Activated CD4-positive, alpha-beta T cell treated with anti-CD3 and anti-CD28 coated beads, Interleukin-2, Interleukin-6, amounts not matched to agents 100 ng/mL and 50 ng/mL, durations not matched to agents 16 hours and 8 hours (primary cell): ENCODE results near the gene KCNIP1.

Source experiments
- DNase-seq: peaks from one replicate; pipeline ENCODE4 v3.0.0-alpha.2; 2020

KCNIP1 gene

DNA sequence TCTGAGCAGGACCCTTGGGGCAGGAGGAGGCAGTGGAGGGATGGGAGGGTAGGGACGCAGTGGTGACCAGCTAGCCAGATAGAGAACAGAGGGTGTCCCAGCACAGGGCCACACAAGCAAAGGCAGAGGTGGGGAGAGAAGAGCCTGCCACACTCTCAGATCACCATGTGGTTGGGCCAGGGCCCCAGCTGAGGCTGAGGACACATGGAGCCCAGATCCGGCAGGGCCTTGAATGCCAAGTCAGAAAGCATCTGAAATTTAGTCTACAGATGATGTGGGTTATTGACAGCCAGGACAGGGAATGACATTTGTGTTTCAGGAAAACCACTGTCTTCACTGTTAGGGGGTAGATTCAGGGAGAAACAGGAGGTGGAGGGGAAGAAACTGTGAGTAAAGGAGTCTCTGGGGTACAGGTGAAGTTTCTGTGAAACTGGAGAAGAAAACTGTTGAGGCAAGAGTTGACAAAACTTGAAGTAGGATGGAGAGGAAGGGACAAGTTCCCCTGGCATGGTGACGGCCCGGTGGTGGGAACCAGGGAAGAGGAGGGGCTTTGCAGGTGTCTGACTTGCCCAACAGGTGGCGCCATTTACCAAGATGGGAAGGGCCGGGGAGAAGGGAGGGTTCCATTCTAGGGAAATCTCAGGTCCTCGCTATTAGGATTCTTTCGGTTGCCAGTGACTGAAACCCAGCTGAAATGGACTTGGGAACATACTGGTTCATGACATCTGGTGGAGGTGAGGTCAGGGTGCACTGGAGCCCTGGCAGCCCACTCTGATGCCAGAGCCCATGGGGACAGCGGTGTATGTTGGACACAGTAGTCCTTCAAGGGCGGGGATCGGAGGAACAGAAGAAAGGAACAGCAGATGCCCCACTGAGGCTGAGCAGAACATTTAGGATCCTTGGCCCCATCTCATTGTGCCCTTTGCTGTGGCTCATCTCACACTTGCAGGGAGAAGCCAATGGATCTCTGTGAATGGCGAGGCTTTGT, 100.1 kb downstream of the KCNIP1 start:
- peak; percentile 71 for DNase-seq

DNA sequence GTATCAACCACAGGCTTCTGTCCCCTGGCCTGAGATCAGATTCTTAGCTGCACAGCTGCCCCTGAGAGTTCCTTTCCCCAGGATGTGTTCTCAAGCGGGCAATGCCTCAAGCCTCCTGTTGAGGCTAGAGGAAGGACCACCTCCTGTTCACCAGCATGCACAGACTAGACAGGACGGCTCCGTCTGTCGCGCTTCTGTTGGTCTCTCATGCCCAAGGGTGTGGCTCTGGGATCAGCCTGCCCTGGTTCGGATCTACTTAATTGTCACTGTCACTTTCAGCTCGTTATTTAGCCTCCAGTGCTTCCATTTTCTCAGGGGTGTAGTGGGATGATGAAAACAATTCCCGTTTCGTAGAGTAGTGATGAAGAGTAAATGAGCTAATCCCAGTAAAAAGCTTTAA, 103.1 kb downstream of the KCNIP1 start:
- no peak for DNase-seq

DNA sequence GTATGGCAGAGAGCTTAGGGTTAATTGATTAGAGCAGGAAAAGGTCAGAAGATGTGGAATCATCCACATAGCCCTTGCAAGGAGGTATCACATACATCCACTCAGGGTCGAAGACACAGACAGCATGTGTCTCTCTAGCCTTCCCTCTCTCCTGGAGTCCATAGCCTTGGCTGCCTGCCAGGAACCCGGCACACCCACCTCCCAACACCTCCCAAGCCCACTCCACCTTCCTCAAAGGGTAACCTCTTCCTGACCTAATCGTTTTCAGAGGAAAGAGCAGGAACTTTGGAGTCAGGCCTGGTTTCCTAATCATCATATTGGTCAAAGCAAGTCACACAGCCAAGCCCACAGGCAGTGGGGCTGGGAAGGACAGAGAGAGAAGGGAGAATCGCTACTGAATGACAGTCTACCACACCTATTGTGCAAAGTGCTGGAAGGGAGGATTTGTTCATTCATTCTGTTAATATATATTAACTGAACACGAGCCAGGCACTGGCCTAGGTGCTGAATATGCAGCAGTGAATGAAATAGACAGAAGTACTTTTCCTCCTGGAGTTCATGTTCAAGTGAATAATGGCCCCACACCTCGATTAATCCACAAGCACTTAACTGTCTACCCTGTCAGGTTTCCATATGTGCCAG, 107.8 kb downstream of the KCNIP1 start:
- DNase-seq, result no peak

DNA sequence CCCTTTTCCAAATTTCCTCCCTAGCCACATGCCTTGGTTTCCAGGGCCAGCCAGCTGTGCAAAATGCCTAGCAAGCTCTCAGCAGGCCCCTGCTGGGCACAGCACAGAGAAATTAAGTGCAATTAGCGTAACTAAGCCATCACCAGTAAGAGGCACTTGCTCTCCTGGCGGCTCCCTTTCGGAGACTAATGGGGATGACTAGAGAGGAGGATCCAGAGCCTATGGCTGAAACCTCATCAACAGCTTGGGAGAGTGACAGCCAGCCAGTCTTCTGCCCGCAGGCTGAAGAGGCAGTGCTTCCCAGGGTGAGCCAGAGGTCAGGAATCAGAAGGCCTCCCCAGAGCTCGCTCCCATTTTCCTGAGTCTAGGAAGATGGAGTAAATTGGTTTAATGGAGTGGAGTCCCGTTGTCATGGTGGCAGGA, 108.4 kb downstream of the KCNIP1 start:
- no peak for DNase-seq

DNA sequence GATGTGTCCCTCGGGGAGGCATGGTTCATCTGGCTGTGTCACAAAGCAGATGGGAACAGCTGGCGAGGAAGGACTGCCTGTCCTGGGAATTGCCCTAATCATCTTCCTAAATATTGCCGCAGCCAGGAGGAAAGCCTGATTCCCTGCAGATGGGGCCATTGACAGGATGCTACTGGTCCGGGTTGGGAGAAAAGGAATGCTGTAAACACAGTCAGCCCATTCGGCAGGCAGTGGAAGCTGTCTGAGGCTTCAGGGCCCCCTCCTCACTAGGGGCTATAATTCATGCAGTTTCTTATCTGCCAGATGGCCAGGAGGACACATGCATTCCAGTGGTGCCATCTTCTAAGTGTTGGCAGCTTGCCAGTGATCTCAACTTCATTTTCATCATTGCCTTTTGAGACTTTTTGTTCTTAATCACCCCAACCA, 110.3 kb downstream of the KCNIP1 start:
- DNase-seq, result no peak

DNA sequence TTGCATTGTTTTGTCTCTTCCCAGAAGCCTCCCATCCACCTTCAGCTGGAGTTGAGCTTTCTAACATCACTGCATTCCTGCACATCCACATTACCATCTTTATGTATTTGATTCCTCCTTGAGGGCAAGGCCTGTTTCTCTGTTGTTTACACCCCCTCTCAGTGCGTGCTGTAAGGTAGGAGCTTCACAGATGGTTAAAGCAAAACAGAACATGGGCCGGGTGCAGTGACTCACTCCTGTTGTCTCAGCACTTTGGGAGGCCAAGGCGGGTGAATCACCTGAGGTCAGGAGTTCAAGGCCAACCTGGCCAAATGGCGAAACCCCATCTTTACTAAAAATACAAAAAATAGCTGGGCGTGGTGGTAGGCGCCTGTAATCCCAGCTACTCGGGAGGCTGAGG, 110.9 kb downstream of the KCNIP1 start:
- DNase-seq, result no peak

DNA sequence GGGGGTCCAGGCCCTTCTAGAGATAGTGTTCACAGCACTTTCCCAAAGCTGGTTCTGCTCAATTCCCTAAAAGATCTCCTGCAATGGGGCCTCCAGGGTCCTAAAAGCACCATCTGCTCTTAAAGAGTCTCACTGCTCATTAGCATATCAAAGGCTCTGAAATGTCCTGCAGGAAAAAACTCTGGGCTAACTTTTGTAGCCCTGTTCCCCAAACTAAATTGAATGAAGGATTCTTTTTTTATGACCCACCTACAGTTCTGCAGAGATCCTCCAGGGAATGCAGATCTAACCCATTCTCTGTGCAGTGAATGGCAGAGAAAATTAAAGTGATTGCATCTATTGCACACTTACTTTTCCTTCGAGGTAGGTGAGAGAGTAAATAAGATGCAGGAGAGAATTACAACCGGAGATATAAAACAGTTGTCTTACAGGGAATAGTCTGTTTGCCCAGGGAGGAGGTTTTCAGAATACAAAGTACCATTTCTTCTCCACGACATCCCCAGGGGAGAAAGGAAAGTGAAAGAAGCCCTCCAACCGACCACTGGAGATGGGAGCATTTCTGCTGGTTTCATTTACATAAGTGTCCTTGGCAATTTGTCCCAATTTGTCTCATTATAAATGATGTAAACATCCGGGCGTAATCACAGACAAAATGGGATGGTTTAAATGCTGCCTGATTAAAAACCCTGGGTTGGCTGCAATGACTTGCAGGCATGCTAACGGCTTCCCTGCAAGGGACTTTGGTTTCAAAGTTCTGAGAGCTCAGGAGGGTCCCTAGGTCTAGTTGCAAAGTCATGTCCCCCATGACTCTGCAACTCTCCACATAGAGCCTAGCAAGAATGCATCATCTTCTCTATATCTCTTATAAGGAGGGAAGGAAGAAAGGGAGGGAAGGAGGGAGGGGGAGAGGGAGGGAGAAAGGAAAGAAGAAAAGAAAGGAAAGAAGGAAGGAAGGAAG, 114.0 kb downstream of the KCNIP1 start:
- DNase-seq, result no peak

DNA sequence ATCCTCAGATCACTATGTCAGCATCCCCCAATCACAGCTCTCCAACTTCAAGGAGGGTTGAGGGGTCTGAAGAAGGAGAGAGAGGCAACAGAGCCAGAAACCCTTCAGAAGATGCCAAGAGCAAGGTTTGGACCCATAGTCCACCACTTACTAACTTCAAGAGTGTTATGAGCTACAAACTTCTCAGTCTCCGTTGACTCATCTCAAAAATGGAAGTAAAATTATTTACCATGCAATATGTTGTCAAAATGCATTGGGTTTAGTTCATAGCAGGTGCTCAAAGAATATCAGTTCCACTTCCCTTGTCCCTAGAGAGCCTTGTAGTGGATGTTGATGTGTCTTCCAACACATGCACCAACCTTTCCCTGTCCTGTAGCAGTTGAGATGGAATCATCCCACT, 116.0 kb downstream of the KCNIP1 start:
- DNase-seq, result peak; percentile 24

DNA sequence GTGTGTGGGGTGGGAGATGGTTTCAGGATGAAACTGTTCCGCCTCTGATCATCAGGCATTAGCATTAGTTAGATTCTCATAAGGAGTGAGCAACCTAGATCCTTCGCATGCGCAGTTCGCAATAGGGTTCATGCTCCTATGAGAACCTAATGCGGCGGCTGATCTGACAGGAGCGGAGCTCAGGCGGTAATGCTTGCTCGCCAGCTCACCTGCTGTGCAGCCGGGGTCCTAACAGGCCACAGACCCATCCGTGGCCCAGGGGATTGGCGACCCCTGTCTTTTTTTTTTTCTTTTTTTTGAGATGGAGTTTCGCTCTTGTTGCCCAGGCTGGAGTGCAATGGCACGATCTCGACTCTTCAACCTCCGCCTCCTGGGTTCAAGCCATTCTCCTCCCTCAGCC, 119.1 kb downstream of the KCNIP1 start:
- DNase-seq, result no peak

DNA sequence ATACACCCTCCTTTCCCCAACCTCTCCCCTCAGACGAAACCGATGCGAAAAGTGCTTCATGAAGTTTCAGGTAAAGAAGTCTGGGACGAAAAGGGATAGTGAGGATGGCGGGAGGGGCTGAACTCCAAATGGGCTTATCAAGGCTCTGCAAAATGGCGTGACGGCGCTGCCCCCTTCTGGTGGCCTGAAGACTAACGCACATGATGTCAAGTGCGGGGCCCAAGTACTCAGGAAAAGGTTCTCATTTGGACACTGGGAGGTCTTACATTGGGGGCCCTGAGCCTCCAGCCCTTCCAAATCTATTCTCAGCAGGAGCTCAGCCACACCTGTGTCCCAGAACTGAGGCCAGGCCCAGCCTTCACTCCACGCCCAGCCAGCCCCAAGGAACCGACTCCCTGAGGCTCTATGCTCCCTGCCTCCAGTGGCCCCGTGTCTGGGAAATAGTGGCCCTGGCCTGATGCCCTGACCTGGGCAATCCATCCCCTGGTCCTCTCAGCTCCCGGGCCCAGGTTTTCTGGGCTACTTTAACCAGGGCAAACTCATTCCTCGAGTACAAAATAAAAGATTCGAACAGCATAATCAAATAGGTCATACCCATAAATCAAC, 119.9 kb downstream of the KCNIP1 start:
- peak; percentile 61 for DNase-seq

DNA sequence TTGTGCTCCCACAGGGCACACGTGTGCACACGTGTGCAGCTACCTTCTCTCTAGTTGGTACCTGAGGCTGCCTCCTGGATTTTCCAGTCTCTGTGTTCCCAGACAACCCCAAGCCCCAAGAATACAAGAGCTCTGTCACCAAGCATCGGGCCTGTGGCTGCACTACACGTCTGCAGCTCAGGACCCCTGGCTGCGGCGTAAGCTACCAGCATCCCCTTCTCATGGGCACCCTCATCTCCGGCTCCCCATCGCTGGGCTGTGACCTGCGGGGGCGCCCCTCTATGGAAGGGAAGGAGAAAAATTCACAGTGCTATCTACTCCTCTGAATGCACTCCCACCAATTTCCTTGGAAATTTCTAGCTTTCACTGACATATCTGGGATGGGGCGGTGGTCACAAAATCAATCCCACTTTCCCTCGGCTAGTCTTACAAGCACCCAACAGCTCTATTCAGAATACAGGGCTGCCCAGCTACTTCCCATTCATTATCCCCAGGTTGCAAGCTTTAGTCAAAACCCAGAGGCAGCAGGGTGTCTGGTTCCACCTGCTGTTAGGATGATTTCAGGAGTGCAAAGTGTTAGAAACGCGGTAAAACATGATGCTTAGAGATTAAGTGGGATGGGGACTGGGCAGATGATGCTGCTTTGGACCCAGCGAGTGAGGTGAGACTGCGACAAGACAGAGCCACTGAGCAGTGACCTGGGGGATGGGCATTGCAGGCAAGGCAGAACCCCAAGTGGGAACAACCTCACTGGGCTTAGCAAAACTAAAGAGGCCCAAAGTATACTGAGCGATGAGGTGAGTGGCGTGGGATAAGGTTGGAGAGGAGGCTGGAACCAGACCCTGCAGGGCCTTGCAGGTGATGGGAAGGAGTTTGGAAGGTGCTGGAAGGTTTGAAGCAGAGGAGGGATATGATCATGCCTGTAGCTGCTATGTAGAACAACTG, 121.7 kb downstream of the KCNIP1 start:
- DNase-seq, result no peak

DNA sequence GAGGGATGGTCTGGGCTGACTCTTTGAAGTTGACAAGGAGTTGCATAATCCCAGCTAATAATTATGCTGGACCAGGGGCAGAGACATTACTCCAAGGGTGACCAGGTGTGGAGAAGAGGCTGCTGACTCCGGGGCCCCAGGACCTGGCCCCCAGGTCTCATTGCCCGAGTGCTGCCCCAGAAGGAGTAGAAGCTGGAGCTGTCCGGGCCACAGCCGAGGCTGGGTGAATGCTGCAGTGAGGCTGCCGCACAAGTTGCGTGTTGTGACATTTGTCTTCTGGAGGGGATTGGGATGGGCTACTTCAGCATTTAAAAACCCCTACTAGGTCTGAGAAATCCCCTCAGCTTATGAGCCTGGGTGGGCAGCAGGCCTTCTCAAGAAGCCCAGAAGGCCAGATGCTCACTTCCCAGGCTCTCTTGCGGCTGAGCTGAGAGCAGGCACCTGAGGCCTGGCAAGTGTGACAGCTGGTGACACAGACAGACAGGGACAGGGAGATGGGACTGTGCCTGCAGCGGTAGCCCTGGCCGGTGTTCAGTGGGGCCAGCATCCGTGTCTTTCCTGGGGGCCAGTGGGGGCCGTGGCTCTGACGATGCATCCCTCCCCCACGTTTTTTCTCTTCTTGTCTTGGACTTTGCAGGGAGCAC, 122.8 kb downstream of the KCNIP1 start:
- no peak for DNase-seq

DNA sequence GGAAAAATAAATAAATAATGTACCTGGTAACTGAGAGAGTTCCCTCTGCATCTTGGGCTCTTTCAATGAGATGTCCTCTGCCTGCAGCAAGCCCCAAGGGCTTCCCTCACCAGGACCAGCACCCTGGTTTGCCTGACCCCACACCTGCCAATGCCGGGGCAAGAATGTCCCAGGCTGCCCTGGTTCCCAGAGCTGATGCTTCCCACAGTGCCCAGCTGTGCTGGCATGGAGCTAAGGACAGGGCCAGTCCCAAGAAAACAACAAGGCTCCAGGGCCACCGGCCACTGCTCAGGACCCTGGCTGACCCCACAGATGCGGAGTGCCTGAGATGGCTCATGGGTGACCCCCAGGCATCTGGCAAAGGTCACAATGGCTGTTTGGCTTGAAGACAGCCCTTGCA, 123.5 kb downstream of the KCNIP1 start:
- no peak for DNase-seq

DNA sequence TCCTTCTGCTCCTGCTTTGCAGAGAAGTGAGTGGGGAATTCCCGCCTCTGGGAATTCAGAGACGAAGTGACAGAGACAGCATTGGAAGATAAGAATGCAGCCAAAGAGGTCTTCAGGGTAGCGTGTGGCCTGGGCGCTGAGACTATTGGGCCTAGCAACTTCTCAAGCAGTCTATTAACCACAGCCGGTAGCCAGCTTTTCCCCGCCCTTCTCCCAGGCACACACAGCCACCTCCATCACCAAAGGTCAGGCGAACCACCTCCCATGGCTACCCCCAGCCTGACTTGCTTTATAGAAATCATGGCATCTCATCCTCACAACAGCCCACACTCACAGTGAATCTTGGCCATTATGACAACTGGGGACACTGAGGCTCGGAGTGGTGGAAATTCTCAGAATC, 124.2 kb downstream of the KCNIP1 start:
- DNase-seq, result no peak

DNA sequence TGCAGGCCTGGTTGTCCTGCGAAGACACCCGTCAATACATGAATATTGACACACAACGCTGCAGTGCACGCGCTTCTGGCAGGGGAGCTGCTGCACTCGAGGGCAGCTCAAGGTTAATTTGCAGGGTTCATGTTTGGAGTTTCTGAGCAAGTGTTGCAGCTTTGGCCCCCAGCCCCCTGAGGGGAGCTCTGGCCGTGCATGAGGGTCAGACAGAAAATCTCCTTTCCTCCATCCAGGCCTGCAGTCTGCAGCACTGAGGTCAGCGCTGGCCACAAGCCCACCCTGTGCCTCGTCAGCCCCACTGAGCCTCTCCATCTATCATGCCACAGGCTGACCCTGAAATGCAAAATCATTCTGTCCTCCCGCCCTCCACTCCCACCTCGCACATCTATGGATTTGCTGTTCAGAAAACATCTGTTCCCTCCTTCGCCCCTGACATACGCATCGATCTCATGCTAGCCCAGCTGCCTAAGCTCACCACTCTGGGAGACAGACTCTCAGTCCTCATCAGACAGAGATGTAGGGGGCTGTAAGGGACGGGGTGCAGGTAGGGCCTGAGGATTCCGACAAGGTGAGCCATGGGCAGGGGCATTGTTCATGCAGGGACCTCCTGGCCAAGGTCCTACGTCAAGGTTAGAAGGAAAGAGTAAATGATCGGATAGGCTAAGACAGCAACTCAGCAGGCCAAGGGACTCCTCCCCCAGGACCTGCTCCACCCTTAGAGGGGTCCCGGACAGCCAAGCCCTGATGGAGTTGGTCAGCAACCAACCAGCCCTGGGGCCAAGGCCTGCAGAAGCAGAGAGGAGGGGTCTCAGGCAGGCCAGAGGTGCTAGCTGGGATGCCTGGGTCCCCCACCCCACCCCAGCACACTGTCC, 125.1 kb downstream of the KCNIP1 start:
- no peak for DNase-seq

DNA sequence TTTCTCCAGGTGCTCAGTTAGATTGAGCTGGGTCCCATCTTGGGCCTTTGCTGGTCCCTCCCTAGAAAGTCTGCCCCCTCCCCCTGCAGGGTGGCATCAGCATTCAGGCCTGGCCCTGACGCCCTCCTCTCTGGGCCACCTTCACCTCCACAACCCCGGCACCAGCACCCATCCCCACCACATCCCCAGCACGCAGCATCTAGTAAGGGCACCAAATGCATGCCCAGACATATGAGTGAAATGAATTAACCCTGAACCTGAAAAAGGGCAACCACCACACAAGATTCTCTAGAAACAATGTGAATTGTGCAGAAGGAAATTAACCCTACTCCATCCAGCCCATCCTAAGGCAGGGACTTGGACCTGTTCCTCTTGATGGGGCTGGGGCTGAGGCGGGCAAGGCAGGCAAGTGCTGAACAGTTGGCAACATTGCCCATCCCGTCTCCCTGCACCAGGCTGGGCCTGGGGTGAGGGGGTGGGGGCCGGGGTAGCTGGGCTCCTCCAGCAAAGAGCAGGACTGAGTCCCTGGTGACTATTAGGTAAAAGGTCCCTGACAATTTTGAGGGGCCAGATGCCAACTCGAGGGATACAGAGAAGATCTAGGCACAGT, 125.9 kb downstream of the KCNIP1 start:
- DNase-seq, result no peak

DNA sequence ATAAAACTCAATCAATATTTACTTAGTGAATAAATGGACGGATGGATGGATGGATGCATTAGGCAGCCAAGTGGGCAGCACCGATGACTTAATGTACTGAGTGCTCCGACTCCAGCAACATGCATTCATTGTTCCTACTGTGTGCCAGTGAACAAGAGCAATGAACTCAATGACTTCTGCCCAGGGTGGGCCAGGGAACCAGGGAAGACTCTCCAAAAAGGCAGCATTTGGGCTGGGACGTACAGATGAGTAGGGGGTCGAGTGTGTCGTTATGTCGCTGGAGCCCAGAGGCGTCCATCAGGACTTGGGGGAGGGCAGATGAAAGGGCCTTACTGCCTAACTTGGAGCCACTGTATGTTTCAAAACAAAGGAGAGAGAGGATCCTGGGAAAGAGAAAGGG, 126.4 kb downstream of the KCNIP1 start:
- no peak for DNase-seq

DNA sequence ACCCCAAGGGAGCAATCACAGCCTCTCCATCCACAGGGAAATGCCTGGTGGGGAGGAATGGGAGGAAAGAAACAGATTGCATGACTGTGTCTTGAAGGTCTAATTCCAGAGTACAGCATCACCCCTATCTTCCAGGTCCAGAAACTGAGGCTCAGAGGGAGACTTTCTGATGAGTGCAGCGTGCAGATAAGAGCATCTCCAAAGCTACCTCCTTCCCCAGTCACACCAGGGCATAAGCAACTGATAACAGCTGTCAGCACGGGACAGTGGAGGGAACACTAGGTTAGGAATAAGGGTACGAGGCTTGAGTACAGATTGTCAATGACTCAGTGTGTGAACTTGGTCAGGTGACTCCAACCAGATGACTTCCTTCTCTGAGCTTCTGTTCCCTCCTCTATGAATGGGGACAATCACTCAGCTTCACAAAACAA, 126.9 kb downstream of the KCNIP1 start:
- DNase-seq, result no peak

DNA sequence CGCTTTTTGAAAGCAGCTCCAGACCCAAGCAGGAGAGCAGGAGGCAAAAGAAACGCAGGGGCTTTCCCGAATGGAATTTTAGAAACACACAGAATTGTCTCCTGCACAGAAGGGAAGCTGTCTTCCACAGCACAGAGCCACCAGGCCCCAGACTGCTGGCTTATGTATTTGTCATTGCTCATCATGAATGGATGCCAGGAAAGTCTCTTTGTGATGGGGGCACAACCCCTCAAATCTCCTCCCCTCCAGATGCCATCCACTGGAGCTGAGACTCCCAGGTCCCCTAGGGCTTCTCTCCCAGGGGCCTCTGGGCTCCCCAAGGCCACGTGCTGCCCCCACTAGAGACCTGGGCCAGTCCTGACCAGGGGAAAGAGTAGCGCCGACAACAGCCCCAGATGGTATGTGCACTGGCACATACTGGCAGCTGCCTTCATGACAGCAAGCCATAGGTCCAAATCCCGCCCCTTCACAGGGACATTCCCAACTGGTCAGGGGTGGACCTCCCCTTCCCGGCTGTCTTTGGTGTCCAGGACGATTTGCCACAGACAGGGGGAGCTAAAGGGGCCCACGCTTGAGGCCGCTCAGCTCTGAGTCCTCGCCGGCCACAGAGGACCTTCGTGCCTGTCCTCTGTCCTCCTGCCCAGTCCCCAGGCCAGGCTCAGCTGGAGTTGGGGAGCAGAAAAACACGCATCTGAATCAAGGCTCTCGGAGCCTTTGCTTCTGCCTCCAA, 127.8 kb downstream of the KCNIP1 start:
- DNase-seq, result no peak
